ENCODE results near the gene SNRK.

- TF ChIP-seq EZH2 (IDR thresholded peaks at IDR 0.05; ENCODE audit: borderline replicate concordance, low read depth, low read length, severe bottlenecking) (no peak), CTCF (IDR thresholded peaks at IDR 0.05; ENCODE audit: extremely low read depth in 1 of 2, insufficient read depth in 1 of 2, low read depth in 1 of 2, low read length in 2 of 2) (no peak), GATA2 (IDR thresholded peaks at IDR 0.05; ENCODE audit: insufficient read depth, insufficient read length, low read depth, low read length) (no peak), POLR2AphosphoS5 (IDR thresholded peaks at IDR 0.05; ENCODE audit: insufficient read depth, low read depth, low read length) (no peak), POLR2A (IDR thresholded peaks at IDR 0.05; ENCODE audit: low read depth, low read length) (no peak), MAX (IDR thresholded peaks at IDR 0.05; ENCODE audit: insufficient read depth, insufficient read length) (no peak), JUN (IDR thresholded peaks at IDR 0.05; ENCODE audit: borderline replicate concordance, insufficient read depth, insufficient read length, low read depth) (no peak)
Measured at GRCh38 chr3:43334976-43335375, 48.6 kb downstream of the SNRK start.

Measured in endothelial cell of umbilical vein (primary cell).